Measurements from ENCODE around the gene TMEM43.

GRCh38 chr3:14097616-14098391 lies 27.0 kb upstream of the TMEM43 start:
- TF ChIP-seq CTCF (IDR thresholded peaks at IDR 0.05; ENCODE audit: low read depth, low read length, poor library complexity, severe bottlenecking) (no peak), EZH2phosphoT487 (IDR thresholded peaks at IDR 0.05; ENCODE audit: borderline replicate concordance, low read length) (no peak)

All from DOHH2 (cell line).